H1 (cell line): ENCODE data around the gene KIAA1143. TPM values are rescaled to one million over a fixed set of nuclear protein-coding genes. Genes with fewer than 3 reads are reported as not detected.

Experiments
- CTCF ChIA-PET: fragments of 300-600 bp; sonication (Branson Sonifier 250); formaldehyde crosslinking; loops from one replicate; lab custom pipeline; 2021; ENCODE audit not compliant: partially characterized antibody; lab: Charles Lee
- POLR2A ChIA-PET: fragments of 300-600 bp; sonication (Branson Sonifier 250); formaldehyde crosslinking; loops from one replicate; lab custom pipeline; 2021; ENCODE audit warnings: inconsistent platforms; ENCODE audit not compliant: partially characterized antibody; lab: Charles Lee
- DNase-seq, 2 experiments: peaks; one replicate each; pipeline versions ENCODE4 v3.0.0 to v3.0.0-alpha.2; 2010 to 2022; ENCODE audit warnings: low spot score in 2 of 2, low read depth in 1 of 2, mixed read lengths in 1 of 2
- FAIRE-seq: peaks from 2 replicates; lab custom pipeline; 2011; peaks lifted over from hg19 to GRCh38; lab: Jason Lieb, UNC
- H2AFZ ChIP-seq: 2 replicates; pipeline ENCODE4 v1.8.1; 2012; ENCODE audit warnings: low read length, inconsistent platforms
- H2AK5ac ChIP-seq: 2 replicates; pipeline ENCODE4 v1.6.1; 2013; ENCODE audit warnings: low read depth, low read length
- H2BK120ac ChIP-seq: replicated peaks from 2 replicates; pipeline ENCODE3; 2013; ENCODE audit warnings: low read depth, low read length, inconsistent platforms
- H2BK12ac ChIP-seq: 2 replicates; pipeline ENCODE4 v1.6.1; 2013; ENCODE audit warnings: low read depth, low read length
- H2BK15ac ChIP-seq: 2 replicates; pipeline ENCODE4 v1.6.1; 2013; ENCODE audit warnings: low read length
- H2BK20ac ChIP-seq: 2 replicates; pipeline ENCODE4 v1.6.1; 2013; ENCODE audit warnings: low read length
- H2BK5ac ChIP-seq: 2 replicates; pipeline ENCODE4 v1.6.1; 2013; ENCODE audit warnings: low read depth, low read length
- H3K14ac ChIP-seq: 2 replicates; pipeline ENCODE4 v1.6.1; 2013; ENCODE audit warnings: inconsistent platforms; ENCODE audit not compliant: insufficient read length
- H3K18ac ChIP-seq: 2 replicates; pipeline ENCODE4 v1.6.1; 2013; ENCODE audit warnings: low read length; ENCODE audit errors: extremely low read depth
- H3K23ac ChIP-seq: 2 replicates; pipeline ENCODE4 v1.6.1; 2013; ENCODE audit warnings: inconsistent platforms; ENCODE audit not compliant: insufficient read length
- H3K23me2 ChIP-seq: 2 replicates; pipeline ENCODE4 v1.6.1; 2013; ENCODE audit warnings: low read depth, low read length
- H3K27ac ChIP-seq: 2 replicates; pipeline ENCODE4 v1.6.1; 2011; ENCODE audit warnings: low read depth, low read length, inconsistent platforms
- H3K27me3 ChIP-seq, 4 experiments: replicated peaks in 1 of 4; 1 replicate in 1 of 4; 2 replicates in 3 of 4; pipeline versions ENCODE4 v1.6.1 to v1.8.1; 2011 to 2013; ENCODE audit warnings: low read length in 3 of 4, mild to moderate bottlenecking in 3 of 4, inconsistent platforms in 2 of 4, mixed read lengths in 2 of 4, moderate library complexity in 1 of 4; ENCODE audit not compliant: control insufficient read depth in 3 of 4, insufficient read depth in 3 of 4; ENCODE audit errors: extremely low read depth in 1 of 4
- H3K36me3 ChIP-seq, 4 experiments: 2 replicates each; pipeline versions ENCODE4 v1.6.1 to v1.8.1; 2011 to 2013; ENCODE audit warnings: mild to moderate bottlenecking in 4 of 4, low read length in 3 of 4, moderate library complexity in 2 of 4, control low read depth in 1 of 4, inconsistent platforms in 1 of 4; ENCODE audit not compliant: insufficient read depth in 4 of 4, control insufficient read depth in 2 of 4
- H3K4ac ChIP-seq: replicated peaks from 2 replicates; pipeline ENCODE3; 2013; ENCODE audit warnings: low read length, low read depth, mixed read lengths, inconsistent platforms; ENCODE audit not compliant: insufficient read length
- H3K4me1 ChIP-seq, 4 experiments: replicated peaks in 1 of 4; 1 replicate in 1 of 4; 2 replicates in 3 of 4; pipeline versions ENCODE4 v1.6.1 to v1.8.1; 2011 to 2013; ENCODE audit warnings: low read length in 3 of 4, inconsistent platforms in 2 of 4, mixed read lengths in 1 of 4; ENCODE audit not compliant: insufficient read depth in 4 of 4, control insufficient read depth in 3 of 4
- H3K4me2 ChIP-seq, 2 experiments: 2 replicates each; pipeline versions ENCODE4 v1.6.1 to v1.8.1; 2011 to 2013; ENCODE audit warnings: low read depth in 2 of 2, low read length in 2 of 2, control low read depth in 1 of 2, inconsistent platforms in 1 of 2, mild to moderate bottlenecking in 1 of 2; ENCODE audit not compliant: insufficient read depth in 1 of 2
- H3K4me3 ChIP-seq, 4 experiments: fragments of 200-600, 300-600 bp in 1 of 4; sonication (generic), shearing (Covaris generic), sonication (Bioruptor Twin) in 1 of 4; 2 replicates each; pipeline versions ENCODE4 v1.5.1 to v1.8.1; 2011 to 2016; ENCODE audit warnings: low read length in 4 of 4, low read depth in 3 of 4, control low read depth in 2 of 4, inconsistent platforms in 2 of 4, mild to moderate bottlenecking in 2 of 4, mixed read lengths in 1 of 4, moderate library complexity in 1 of 4; ENCODE audit not compliant: insufficient read depth in 2 of 4; ENCODE audit errors: extremely low read depth in 1 of 4
- H3K56ac ChIP-seq: replicated peaks from 2 replicates; pipeline ENCODE3; 2013; ENCODE audit warnings: low read depth, mild to moderate bottlenecking, mixed read lengths, low read length, inconsistent platforms; ENCODE audit not compliant: insufficient read length
- H3K79me1 ChIP-seq: 2 replicates; pipeline ENCODE4 v1.6.1; 2013; ENCODE audit warnings: low read depth, low read length, control low read depth
- H3K79me2 ChIP-seq, 2 experiments: 2 replicates each; pipeline versions ENCODE4 v1.6.1 to v1.8.1; 2012 to 2013; ENCODE audit warnings: low read length in 2 of 2, mild to moderate bottlenecking in 2 of 2, inconsistent platforms in 1 of 2; ENCODE audit not compliant: insufficient read depth in 2 of 2, control insufficient read depth in 1 of 2
- H3K9ac ChIP-seq, 4 experiments: replicated peaks in 1 of 4; 1 replicate in 1 of 4; 2 replicates in 3 of 4; pipeline versions ENCODE4 v1.6.1 to v1.8.1; 2011 to 2013; ENCODE audit warnings: low read depth in 3 of 4, low read length in 3 of 4, control low read depth in 2 of 4, mild to moderate bottlenecking in 2 of 4, moderate library complexity in 2 of 4, inconsistent platforms in 1 of 4; ENCODE audit errors: extremely low read depth in 1 of 4
- H3K9me3 ChIP-seq, 2 experiments: 2 replicates each; pipeline versions ENCODE4 v1.6.1 to v1.8.1; 2012 to 2013; ENCODE audit warnings: mild to moderate bottlenecking in 2 of 2, moderate library complexity in 2 of 2, control low read depth in 1 of 2, inconsistent platforms in 1 of 2, low read depth in 1 of 2, low read length in 1 of 2, mixed read lengths in 1 of 2; ENCODE audit not compliant: insufficient read depth in 2 of 2
- H4K20me1 ChIP-seq, 2 experiments: replicated peaks in 1 of 2; 2 replicates each; pipeline versions ENCODE3 to v1.8.1; 2011 to 2013; ENCODE audit warnings: inconsistent platforms in 2 of 2, low read length in 2 of 2, mild to moderate bottlenecking in 1 of 2; ENCODE audit not compliant: insufficient read depth in 2 of 2, control insufficient read depth in 1 of 2
- H4K5ac ChIP-seq: 2 replicates; pipeline ENCODE4 v1.6.1; 2013; ENCODE audit warnings: low read length, low read depth, mixed read lengths, inconsistent platforms; ENCODE audit not compliant: insufficient read length
- H4K8ac ChIP-seq: 2 replicates; pipeline ENCODE4 v1.8.0; 2013; ENCODE audit warnings: mild to moderate bottlenecking, moderate library complexity, low read length, inconsistent platforms; ENCODE audit not compliant: insufficient read depth; ENCODE audit errors: extremely low read depth
- H4K91ac ChIP-seq: replicated peaks from 2 replicates; pipeline ENCODE3; 2013; ENCODE audit warnings: low read length, mixed read lengths, inconsistent platforms; ENCODE audit not compliant: insufficient read length
- ASH2L ChIP-seq: fragments of 200-600, 300-600 bp; sonication (generic); IDR thresholded peaks from one replicate; pipeline ENCODE4 v1.7.1; 2017; ENCODE audit warnings: low read length
- BRCA1 ChIP-seq: IDR thresholded peaks from 2 replicates; pipeline ENCODE4 v1.6.1; 2012; ENCODE audit warnings: low read depth, low read length, improper control_type of control experiment
- GABPA ChIP-seq: IDR thresholded peaks from 2 replicates; pipeline ENCODE4 v1.6.1; 2011; ENCODE audit warnings: mild to moderate bottlenecking, low read length, moderate library complexity, borderline replicate concordance; ENCODE audit not compliant: insufficient read depth
- HDAC6 ChIP-seq: IDR thresholded peaks from one replicate; pipeline ENCODE4 v1.7.1; 2012; ENCODE audit warnings: low read depth, mild to moderate bottlenecking, inconsistent platforms, low read length, moderate library complexity
- KDM5A ChIP-seq: fragments of 200-600 bp; IDR thresholded peaks from 2 replicates; pipeline ENCODE4 v1.7.1; 2012; ENCODE audit warnings: mild to moderate bottlenecking, low read length, inconsistent platforms, mixed read lengths
- RNF2 ChIP-seq: fragments of 200-900, 300-1000 bp; sonication (generic); IDR thresholded peaks from 2 replicates; pipeline ENCODE4 v1.7.1; 2016; ENCODE audit warnings: borderline replicate concordance, low read depth, mild to moderate bottlenecking, antibody characterized with exemption, low read length; ENCODE audit not compliant: poor library complexity, severe bottlenecking; ENCODE audit errors: missing control alignments
- SIN3A ChIP-seq, 2 experiments: IDR thresholded peaks in 1 of 2; conservative IDR thresholded peaks in 1 of 2; 2 replicates each; pipeline ENCODE4 v1.6.1; 2011 to 2012; ENCODE audit warnings: low read length in 2 of 2, improper control_type of control experiment in 1 of 2, low read depth in 1 of 2, mild to moderate bottlenecking in 1 of 2
- TAF7 ChIP-seq: optimal IDR thresholded peaks from 2 replicates; pipeline ENCODE3; 2011; ENCODE audit warnings: low read depth, mild to moderate bottlenecking, inconsistent platforms, low read length, moderate library complexity, borderline replicate concordance
- TBP ChIP-seq: IDR thresholded peaks from 2 replicates; pipeline ENCODE4 v1.6.1; 2011; ENCODE audit warnings: low read depth, low read length, improper control_type of control experiment
- WGBS, 2 experiments: shearing (Covaris generic) in 1 of 2; methylation state at CpG; one replicate each; pipeline versions ENCODE4 v1.1.6 to v1.1.7; 2013 to 2015; ENCODE audit warnings: low lambda C conversion rate in 2 of 2, mixed read lengths in 2 of 2, inconsistent platforms in 1 of 2, low coverage in 1 of 2, missing lambda C conversion rate in 1 of 2; ENCODE audit not compliant: insufficient replicate concordance in 2 of 2, insufficient coverage in 1 of 2, insufficient read length in 1 of 2; ENCODE audit errors: extremely low coverage in 1 of 2, missing lambda C conversion rate in 1 of 2; 5-methylcytosine and 5-hydroxymethylcytosine counted together
- polyA plus RNA-seq, 7 experiments: library from polyadenylated mRNA; depleted of rRNA in 3 of 7; stranded (reverse) in 5 of 7; unstranded in 2 of 7; fragments of >200 nt in 5 of 7; fragments of 200-250 nt in 2 of 7; gene quantifications; 1 replicate in 5 of 7; 2 replicates in 1 of 7; 4 replicates in 1 of 7; pipeline versions ENCODE4 v1.2.1 to v1.2.3, GENCODE V29; 2011 to 2013; ENCODE audit warnings: missing spikeins in 2 of 7, mixed read lengths in 2 of 7
- total RNA-seq: library from RNA; stranded (reverse); fragmentation: NEBNext Ultra II Directional; extraction: Animal tissue kit (Norgen Biotek cat#: 25700); gene quantifications from 2 replicates; pipeline ENCODE4 v1.2.1, GENCODE V29; 2021
- TF ChIP-seq, protein P1 (sequence below): IDR thresholded peaks from 2 replicates; pipeline ENCODE4 v1.6.1; 2011; ENCODE audit warnings: low read depth, mild to moderate bottlenecking, low read length; ENCODE audit not compliant: insufficient read depth

Gene KIAA1143
- total and polyA plus RNA-seq, 2 of the 8 experiments (the other 6 are each of a cell fraction or from before 2014, with no cell fraction given) = 16.2 to 67.2 TPM

GRCh38 chr3:44729384-44729910, 32.0 kb downstream of the KIAA1143 start, which contains the start of gene ZNF501:
ZNF501 (plus strand) TSS chr3:44729635; CDS start chr3:44734422, 4,787 bp downstream.
- H3K4ac ChIP-seq = no peak within 1 kb of the TSS
- 14% methylated on average over 39 of the region's 46 CpGs; no CpG with 5 or more reads in 1 of the 2 experiments for WGBS, 2 experiments
- H3K27me3 ChIP-seq = no peaks in the 10 kb centered on the region
- H3K27ac ChIP-seq = peak within 1 kb of the TSS; percentile 64; the same call in 1 of the 2 replicates
- ChIA-PET CTCF (interaction anchor here (0.9 to 1.7 kb wide), 3 partner anchors 9 to 16 kb away, joined by 3 to 5 read pairs (median 3); partner anchors contain the start of gene ZNF502), POLR2A (interaction anchor here (0.7 to 5.2 kb wide), 12 partner anchors 9 to 104 kb away, joined by 3 to 44 read pairs (median 4); partner anchors contain the start of genes KIAA1143, KIF15, ZNF197 and ZNF35)
- H4K91ac ChIP-seq = no peak within 1 kb of the TSS
- peaks cover 70 to 77% of the 10 kb centered on the region in 2 experiments for H3K9me3 ChIP-seq
- no peak within 1 kb of the TSS for H3K23ac ChIP-seq
- peaks cover 2% of the 10 kb centered on the region; the same call in 1 of the 2 replicates for H3K23me2 ChIP-seq
- H3K79me2 ChIP-seq = no peaks in the 10 kb centered on the region
- H3K4me2 ChIP-seq = peak within 1 kb of the TSS; percentile 64 to 86
- peak within 1 kb of the TSS; percentile 73 to 90 (median 74) for H3K9ac ChIP-seq
- H2BK15ac ChIP-seq = 0 out of 2 replicates have a peak within 1 kb of the TSS, but pooled peaks have one; percentile 94
- peak within 1 kb of the TSS; percentile 64 to 83 (median 78) for H3K4me3 ChIP-seq
- H3K56ac ChIP-seq = no peak within 1 kb of the TSS
- peak; percentile 39 for FAIRE-seq
- no peak within 1 kb of the TSS for H2BK120ac ChIP-seq
- H3K18ac ChIP-seq = 0 out of 2 replicates have a peak within 1 kb of the TSS, but pooled peaks have one; percentile 51
- peak; percentile 86 to 90 for DNase-seq
- peak within 1 kb of the TSS; percentile 86; the same call in 1 of the 2 replicates for H2BK5ac ChIP-seq
- peaks cover under 1 to 32% (median 17%) of the 10 kb centered on the region in 4 experiments; a peak in 6 of 8 replicates for H3K36me3 ChIP-seq
- H3K14ac ChIP-seq = no peak within 1 kb of the TSS
- no peak within 1 kb of the TSS for H2AK5ac ChIP-seq
- no peaks in the 10 kb centered on the region for H3K79me1 ChIP-seq
- H3K4me1 ChIP-seq = no peaks in the 10 kb centered on the region
- H4K20me1 ChIP-seq = no peaks in the 10 kb centered on the region
- peak within 1 kb of the TSS; percentile 84; the same call in 1 of the 2 replicates for H4K8ac ChIP-seq
- no peak within 1 kb of the TSS for H4K5ac ChIP-seq
- no peak within 1 kb of the TSS for H2BK20ac ChIP-seq
- H2AFZ ChIP-seq = peak within 1 kb of the TSS; percentile 99
- H2BK12ac ChIP-seq = peak within 1 kb of the TSS; percentile 85; the same call in 1 of the 2 replicates
- peak; percentile 83 for TF ChIP-seq ASH2L
- peak; percentile 94 for TF ChIP-seq TBP
- peak; percentile 71; the same call in 1 of the 2 replicates for TF ChIP-seq GABPA
- TF ChIP-seq HDAC6 = no peak
- TF ChIP-seq KDM5A = peak; percentile 75
- TF ChIP-seq RNF2 = no peak
- no peak; the same call in 1 of the 2 replicates for TF ChIP-seq BRCA1
- peak; percentile 57 for TF ChIP-seq TAF7
- TF ChIP-seq, protein P1, sequence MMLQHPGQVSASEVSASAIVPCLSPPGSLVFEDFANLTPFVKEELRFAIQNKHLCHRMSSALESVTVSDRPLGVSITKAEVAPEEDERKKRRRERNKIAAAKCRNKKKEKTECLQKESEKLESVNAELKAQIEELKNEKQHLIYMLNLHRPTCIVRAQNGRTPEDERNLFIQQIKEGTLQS = peak; percentile 72; the same call in 1 of the 2 replicates
- peak; percentile 52 to 60; a peak in 1 of 4 replicates for TF ChIP-seq SIN3A (conservative IDR thresholded peaks at IDR 0.05 in 1 of 2, IDR thresholded peaks at IDR 0.05 in 1 of 2; ENCODE audit: low read depth in 1 of 2, low read length in 2 of 2)
